WTC11 (cell line): ENCODE results near the gene RBM7. TPM values are rescaled to one million over a fixed set of nuclear protein-coding genes. Genes with fewer than 3 reads are reported as not detected.

ENCODE experiments used
- ATAC-seq: fragments of 200-7000 bp; cut with Tn5 transposase; 2 replicates; pipeline ENCODE4 v1.10.0; 2021; ENCODE audit warnings: mild to moderate bottlenecking, moderate library complexity
- CTCF ChIA-PET: fragments of 300-600 bp; sonication (Branson Sonifier 250); formaldehyde crosslinking; loops from one replicate; lab custom pipeline; 2021; ENCODE audit warnings: antibody characterized with exemption; lab: Charles Lee
- POLR2A ChIA-PET: fragments of 350-600 bp; sonication (Branson Sonifier 250); formaldehyde crosslinking; loops from one replicate; lab custom pipeline; 2021; ENCODE audit warnings: antibody characterized with exemption; lab: Charles Lee
- DNase-seq: peaks from one replicate; pipeline ENCODE4 v3.0.0; 2021; ENCODE audit warnings: low spot score
- H3K27ac Mint-ChIP-seq: 2 replicates; pipeline ENCODE4 v1.8.0; 2021; ENCODE audit warnings: mixed read lengths
- H3K27me3 Mint-ChIP-seq: 2 replicates; pipeline ENCODE4 v1.8.0; 2021; ENCODE audit warnings: low read depth, mild to moderate bottlenecking, moderate library complexity, mixed read lengths
- H3K36me3 Mint-ChIP-seq: 2 replicates; pipeline ENCODE4 v1.8.0; 2021; ENCODE audit warnings: mixed read lengths
- H3K4me1 Mint-ChIP-seq: 2 replicates; pipeline ENCODE4 v1.8.0; 2022; ENCODE audit warnings: mixed read lengths
- H3K4me3 Mint-ChIP-seq: 2 replicates; pipeline ENCODE4 v1.8.0; 2021; ENCODE audit warnings: mild to moderate bottlenecking, moderate library complexity, mixed read lengths
- H3K9me3 Mint-ChIP-seq: 2 replicates; pipeline ENCODE4 v1.8.0; 2021; ENCODE audit warnings: mixed read lengths
- ELF4 ChIP-seq: sonication (generic); formaldehyde crosslinking; IDR thresholded peaks from 2 replicates; pipeline ENCODE4 v1.8.1; 2022; ENCODE audit warnings: low read depth, mild to moderate bottlenecking, moderate library complexity, missing genetic modification reagents
- ETV6 ChIP-seq: sonication (generic); formaldehyde crosslinking; IDR thresholded peaks from 2 replicates; pipeline ENCODE4 v1.8.1; 2022; ENCODE audit warnings: mild to moderate bottlenecking, missing genetic modification reagents
- MXD4 ChIP-seq: fragments of 250-450 bp; sonication (Bioruptor Pico); IDR thresholded peaks from 2 replicates; pipeline ENCODE4 v1.8.0; 2021; ENCODE audit warnings: mild to moderate bottlenecking, moderate library complexity, borderline replicate concordance
- SOX15 ChIP-seq: fragments of 250-450 bp; sonication (Bioruptor Pico); IDR thresholded peaks from 2 replicates; pipeline ENCODE4 v1.9.0; 2021; ENCODE audit warnings: mild to moderate bottlenecking
- TEAD1 ChIP-seq: sonication (generic); formaldehyde crosslinking; IDR thresholded peaks from 2 replicates; pipeline ENCODE4 v1.8.0; 2022; ENCODE audit warnings: mild to moderate bottlenecking, missing genetic modification reagents
- TEAD4 ChIP-seq: sonication (generic); formaldehyde crosslinking; IDR thresholded peaks from 2 replicates; pipeline ENCODE4 v1.8.0; 2022; ENCODE audit warnings: mild to moderate bottlenecking, missing genetic modification reagents
- ZNF219 ChIP-seq: sonication (generic); formaldehyde crosslinking; IDR thresholded peaks from 2 replicates; pipeline ENCODE4 v1.8.0; 2023; ENCODE audit warnings: missing genetic modification reagents, mild to moderate bottlenecking, borderline replicate concordance
- ZNF263 ChIP-seq: sonication (generic); formaldehyde crosslinking; IDR thresholded peaks from 2 replicates; pipeline ENCODE4 v1.8.1; 2022; ENCODE audit warnings: low read depth, mild to moderate bottlenecking, moderate library complexity, missing genetic modification reagents
- ZNF671 ChIP-seq: fragments of 250-450 bp; sonication (Bioruptor Pico); IDR thresholded peaks from 2 replicates; pipeline ENCODE4 v1.8.0; 2021; ENCODE audit warnings: mild to moderate bottlenecking
- total RNA-seq: library from RNA; stranded (reverse); gene quantifications from 3 replicates; pipeline ENCODE4 v1.2.3, GENCODE V29; 2021
- TF ChIP-seq, protein P1 (sequence below): fragments of 250-450 bp; sonication (Bioruptor Pico); IDR thresholded peaks from 2 replicates; pipeline ENCODE4 v1.8.0; 2021; ENCODE audit warnings: mild to moderate bottlenecking
- TF ChIP-seq, protein P2 (sequence below): fragments of 250-450 bp; sonication (Bioruptor Pico); IDR thresholded peaks from 2 replicates; pipeline ENCODE4 v1.9.0; 2021; ENCODE audit warnings: mild to moderate bottlenecking
- TF ChIP-seq, protein P3 (sequence below): fragments of 250-450 bp; sonication (Bioruptor Pico); IDR thresholded peaks from 2 replicates; pipeline ENCODE4 v1.9.0; 2021; ENCODE audit warnings: mild to moderate bottlenecking, borderline replicate concordance
- TF ChIP-seq, protein P4 (sequence below): sonication (generic); formaldehyde crosslinking; IDR thresholded peaks from 2 replicates; pipeline ENCODE4 v1.8.1; 2022; ENCODE audit warnings: mild to moderate bottlenecking, missing genetic modification reagents, moderate library complexity, borderline replicate concordance
- TF ChIP-seq, protein P5 (sequence below): sonication (generic); formaldehyde crosslinking; conservative IDR thresholded peaks from 2 replicates; pipeline ENCODE4 v1.8.1; 2022; ENCODE audit warnings: mild to moderate bottlenecking, missing genetic modification reagents
- TF ChIP-seq, protein P6 (sequence below): sonication (generic); formaldehyde crosslinking; IDR thresholded peaks from 2 replicates; pipeline ENCODE4 v1.8.0; 2022; ENCODE audit warnings: mild to moderate bottlenecking, missing genetic modification reagents
- TF ChIP-seq, protein P7 (sequence below): sonication (generic); formaldehyde crosslinking; IDR thresholded peaks from 2 replicates; pipeline ENCODE4 v1.8.0; 2023; ENCODE audit warnings: mild to moderate bottlenecking, missing genetic modification reagents
- TF ChIP-seq, protein P8 (sequence below): sonication (generic); formaldehyde crosslinking; IDR thresholded peaks from 2 replicates; pipeline ENCODE4 v1.8.0; 2022; ENCODE audit warnings: mild to moderate bottlenecking, missing genetic modification reagents

RBM7 gene
- total RNA-seq, 1 experiment from 2014 or later = 38.1 TPM

DNA sequence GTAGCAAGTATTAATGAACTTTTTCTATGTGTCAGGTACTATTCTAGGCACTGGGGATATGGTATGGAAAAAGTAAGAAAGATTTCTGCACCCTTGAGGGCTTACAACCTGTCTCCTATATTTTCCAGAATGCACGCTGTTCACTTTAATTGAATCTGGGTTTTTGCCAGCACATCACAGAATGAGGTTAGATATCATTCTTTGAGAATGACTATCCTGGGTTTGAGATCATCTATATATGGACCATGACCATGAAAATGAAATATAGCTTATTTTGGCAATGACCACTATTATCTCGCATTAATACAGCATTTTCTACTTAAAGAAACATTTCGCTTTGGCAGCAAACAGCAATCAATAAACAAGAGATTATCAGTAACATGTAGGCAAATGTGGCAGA is 47.0 kb upstream of the RBM7 start:
- TF ChIP-seq TEAD1 (CRISPR knock-in tag) (no peak), ZNF671 (CRISPR knock-in tag) (no peak), ZNF219 (CRISPR knock-in tag) (no peak), SOX15 (CRISPR knock-in tag) (no peak), ELF4 (CRISPR knock-in tag) (no peak), TEAD4 (CRISPR knock-in tag) (no peak), ZNF263 (CRISPR knock-in tag) (no peak), MXD4 (no peak), ETV6 (no peak)
- TF ChIP-seq, protein P1, sequence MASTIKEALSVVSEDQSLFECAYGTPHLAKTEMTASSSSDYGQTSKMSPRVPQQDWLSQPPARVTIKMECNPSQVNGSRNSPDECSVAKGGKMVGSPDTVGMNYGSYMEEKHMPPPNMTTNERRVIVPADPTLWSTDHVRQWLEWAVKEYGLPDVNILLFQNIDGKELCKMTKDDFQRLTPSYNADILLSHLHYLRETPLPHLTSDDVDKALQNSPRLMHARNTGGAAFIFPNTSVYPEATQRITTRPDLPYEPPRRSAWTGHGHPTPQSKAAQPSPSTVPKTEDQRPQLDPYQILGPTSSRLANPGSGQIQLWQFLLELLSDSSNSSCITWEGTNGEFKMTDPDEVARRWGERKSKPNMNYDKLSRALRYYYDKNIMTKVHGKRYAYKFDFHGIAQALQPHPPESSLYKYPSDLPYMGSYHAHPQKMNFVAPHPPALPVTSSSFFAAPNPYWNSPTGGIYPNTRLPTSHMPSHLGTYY = no peak
- TF ChIP-seq, protein P2, sequence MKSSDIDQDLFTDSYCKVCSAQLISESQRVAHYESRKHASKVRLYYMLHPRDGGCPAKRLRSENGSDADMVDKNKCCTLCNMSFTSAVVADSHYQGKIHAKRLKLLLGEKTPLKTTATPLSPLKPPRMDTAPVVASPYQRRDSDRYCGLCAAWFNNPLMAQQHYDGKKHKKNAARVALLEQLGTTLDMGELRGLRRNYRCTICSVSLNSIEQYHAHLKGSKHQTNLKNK (CRISPR knock-in tag) = no peak
- TF ChIP-seq, protein P3, sequence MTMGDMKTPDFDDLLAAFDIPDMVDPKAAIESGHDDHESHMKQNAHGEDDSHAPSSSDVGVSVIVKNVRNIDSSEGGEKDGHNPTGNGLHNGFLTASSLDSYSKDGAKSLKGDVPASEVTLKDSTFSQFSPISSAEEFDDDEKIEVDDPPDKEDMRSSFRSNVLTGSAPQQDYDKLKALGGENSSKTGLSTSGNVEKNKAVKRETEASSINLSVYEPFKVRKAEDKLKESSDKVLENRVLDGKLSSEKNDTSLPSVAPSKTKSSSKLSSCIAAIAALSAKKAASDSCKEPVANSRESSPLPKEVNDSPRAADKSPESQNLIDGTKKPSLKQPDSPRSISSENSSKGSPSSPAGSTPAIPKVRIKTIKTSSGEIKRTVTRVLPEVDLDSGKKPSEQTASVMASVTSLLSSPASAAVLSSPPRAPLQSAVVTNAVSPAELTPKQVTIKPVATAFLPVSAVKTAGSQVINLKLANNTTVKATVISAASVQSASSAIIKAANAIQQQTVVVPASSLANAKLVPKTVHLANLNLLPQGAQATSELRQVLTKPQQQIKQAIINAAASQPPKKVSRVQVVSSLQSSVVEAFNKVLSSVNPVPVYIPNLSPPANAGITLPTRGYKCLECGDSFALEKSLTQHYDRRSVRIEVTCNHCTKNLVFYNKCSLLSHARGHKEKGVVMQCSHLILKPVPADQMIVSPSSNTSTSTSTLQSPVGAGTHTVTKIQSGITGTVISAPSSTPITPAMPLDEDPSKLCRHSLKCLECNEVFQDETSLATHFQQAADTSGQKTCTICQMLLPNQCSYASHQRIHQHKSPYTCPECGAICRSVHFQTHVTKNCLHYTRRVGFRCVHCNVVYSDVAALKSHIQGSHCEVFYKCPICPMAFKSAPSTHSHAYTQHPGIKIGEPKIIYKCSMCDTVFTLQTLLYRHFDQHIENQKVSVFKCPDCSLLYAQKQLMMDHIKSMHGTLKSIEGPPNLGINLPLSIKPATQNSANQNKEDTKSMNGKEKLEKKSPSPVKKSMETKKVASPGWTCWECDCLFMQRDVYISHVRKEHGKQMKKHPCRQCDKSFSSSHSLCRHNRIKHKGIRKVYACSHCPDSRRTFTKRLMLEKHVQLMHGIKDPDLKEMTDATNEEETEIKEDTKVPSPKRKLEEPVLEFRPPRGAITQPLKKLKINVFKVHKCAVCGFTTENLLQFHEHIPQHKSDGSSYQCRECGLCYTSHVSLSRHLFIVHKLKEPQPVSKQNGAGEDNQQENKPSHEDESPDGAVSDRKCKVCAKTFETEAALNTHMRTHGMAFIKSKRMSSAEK (CRISPR knock-in tag) = no peak
- TF ChIP-seq, protein P4, sequence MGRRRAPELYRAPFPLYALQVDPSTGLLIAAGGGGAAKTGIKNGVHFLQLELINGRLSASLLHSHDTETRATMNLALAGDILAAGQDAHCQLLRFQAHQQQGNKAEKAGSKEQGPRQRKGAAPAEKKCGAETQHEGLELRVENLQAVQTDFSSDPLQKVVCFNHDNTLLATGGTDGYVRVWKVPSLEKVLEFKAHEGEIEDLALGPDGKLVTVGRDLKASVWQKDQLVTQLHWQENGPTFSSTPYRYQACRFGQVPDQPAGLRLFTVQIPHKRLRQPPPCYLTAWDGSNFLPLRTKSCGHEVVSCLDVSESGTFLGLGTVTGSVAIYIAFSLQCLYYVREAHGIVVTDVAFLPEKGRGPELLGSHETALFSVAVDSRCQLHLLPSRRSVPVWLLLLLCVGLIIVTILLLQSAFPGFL (CRISPR knock-in tag) = no peak
- TF ChIP-seq, protein P5, sequence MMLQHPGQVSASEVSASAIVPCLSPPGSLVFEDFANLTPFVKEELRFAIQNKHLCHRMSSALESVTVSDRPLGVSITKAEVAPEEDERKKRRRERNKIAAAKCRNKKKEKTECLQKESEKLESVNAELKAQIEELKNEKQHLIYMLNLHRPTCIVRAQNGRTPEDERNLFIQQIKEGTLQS (CRISPR knock-in tag) = no peak
- TF ChIP-seq, protein P6, sequence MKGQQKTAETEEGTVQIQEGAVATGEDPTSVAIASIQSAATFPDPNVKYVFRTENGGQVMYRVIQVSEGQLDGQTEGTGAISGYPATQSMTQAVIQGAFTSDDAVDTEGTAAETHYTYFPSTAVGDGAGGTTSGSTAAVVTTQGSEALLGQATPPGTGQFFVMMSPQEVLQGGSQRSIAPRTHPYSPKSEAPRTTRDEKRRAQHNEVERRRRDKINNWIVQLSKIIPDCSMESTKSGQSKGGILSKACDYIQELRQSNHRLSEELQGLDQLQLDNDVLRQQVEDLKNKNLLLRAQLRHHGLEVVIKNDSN (CRISPR knock-in tag) = no peak
- TF ChIP-seq, protein P7, sequence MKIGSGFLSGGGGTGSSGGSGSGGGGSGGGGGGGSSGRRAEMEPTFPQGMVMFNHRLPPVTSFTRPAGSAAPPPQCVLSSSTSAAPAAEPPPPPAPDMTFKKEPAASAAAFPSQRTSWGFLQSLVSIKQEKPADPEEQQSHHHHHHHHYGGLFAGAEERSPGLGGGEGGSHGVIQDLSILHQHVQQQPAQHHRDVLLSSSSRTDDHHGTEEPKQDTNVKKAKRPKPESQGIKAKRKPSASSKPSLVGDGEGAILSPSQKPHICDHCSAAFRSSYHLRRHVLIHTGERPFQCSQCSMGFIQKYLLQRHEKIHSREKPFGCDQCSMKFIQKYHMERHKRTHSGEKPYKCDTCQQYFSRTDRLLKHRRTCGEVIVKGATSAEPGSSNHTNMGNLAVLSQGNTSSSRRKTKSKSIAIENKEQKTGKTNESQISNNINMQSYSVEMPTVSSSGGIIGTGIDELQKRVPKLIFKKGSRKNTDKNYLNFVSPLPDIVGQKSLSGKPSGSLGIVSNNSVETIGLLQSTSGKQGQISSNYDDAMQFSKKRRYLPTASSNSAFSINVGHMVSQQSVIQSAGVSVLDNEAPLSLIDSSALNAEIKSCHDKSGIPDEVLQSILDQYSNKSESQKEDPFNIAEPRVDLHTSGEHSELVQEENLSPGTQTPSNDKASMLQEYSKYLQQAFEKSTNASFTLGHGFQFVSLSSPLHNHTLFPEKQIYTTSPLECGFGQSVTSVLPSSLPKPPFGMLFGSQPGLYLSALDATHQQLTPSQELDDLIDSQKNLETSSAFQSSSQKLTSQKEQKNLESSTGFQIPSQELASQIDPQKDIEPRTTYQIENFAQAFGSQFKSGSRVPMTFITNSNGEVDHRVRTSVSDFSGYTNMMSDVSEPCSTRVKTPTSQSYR = no peak
- TF ChIP-seq, protein P8, sequence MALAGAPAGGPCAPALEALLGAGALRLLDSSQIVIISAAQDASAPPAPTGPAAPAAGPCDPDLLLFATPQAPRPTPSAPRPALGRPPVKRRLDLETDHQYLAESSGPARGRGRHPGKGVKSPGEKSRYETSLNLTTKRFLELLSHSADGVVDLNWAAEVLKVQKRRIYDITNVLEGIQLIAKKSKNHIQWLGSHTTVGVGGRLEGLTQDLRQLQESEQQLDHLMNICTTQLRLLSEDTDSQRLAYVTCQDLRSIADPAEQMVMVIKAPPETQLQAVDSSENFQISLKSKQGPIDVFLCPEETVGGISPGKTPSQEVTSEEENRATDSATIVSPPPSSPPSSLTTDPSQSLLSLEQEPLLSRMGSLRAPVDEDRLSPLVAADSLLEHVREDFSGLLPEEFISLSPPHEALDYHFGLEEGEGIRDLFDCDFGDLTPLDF (CRISPR knock-in tag) = no peak
- H3K27ac Mint-ChIP-seq = no peak overlapping the region
- no peak for DNase-seq
- ChIA-PET POLR2A (no interaction called here), CTCF (no interaction called here)
- no peak overlapping the region for H3K4me3 Mint-ChIP-seq
- no peaks in the 10 kb centered on the region for H3K27me3 Mint-ChIP-seq
- peaks cover 9% of the 10 kb centered on the region; the same call in 1 of the 2 replicates for H3K4me1 Mint-ChIP-seq
- no peaks in the 10 kb centered on the region for H3K36me3 Mint-ChIP-seq
- peaks cover 9% of the 10 kb centered on the region for H3K9me3 Mint-ChIP-seq
- no peak for ATAC-seq
